ENCODE results near the gene HAAO. TPM values are rescaled to one million over a fixed set of nuclear protein-coding genes. Genes with fewer than 3 reads are reported as not detected.
A peak's percentile ranks its signal among the peaks of the same experiment; 100 is the strongest.

The HAAO gene
- total RNA-seq, 6 experiments from 2014 or later, result 0.30 to 0.58 (median 0.47) TPM; not detected in 2

DNA sequence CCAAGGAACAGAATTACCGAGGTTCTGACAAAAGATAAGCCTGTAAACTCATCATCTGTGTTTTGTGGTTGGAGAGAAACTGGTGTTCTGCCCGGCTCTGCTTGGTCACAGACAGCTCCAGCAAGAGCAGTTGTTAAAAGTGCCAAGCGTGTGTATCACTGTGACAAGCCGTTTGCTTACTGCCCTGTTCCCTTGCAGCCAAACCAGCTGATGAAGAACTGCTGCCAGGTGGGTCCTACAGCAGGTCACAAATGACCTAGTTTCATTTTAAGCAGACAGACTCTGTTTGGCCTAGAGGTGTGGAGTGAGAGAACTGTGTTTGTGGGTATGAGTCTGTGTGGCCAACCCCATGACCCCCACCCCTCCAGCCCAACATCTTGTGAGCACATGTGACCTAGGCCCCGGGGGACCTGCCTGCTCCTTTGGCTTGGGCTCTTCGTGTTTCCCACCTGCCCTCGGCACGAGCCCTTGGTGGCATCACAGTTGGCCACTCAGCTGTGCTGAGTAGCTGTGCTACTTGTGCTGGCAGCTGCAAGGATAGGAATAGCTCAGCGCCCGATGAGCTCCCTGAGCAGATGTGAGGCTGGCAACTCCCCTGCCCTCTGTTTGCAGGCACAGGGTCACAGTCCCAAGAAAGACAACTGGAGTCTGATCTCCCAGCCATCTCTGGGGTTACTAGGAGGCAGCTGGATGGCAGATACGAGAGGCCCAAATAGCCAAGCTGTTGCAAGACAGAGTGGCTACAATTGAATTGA, 38.2 kb downstream of the HAAO start:
- TF ChIP-seq, protein P1, sequence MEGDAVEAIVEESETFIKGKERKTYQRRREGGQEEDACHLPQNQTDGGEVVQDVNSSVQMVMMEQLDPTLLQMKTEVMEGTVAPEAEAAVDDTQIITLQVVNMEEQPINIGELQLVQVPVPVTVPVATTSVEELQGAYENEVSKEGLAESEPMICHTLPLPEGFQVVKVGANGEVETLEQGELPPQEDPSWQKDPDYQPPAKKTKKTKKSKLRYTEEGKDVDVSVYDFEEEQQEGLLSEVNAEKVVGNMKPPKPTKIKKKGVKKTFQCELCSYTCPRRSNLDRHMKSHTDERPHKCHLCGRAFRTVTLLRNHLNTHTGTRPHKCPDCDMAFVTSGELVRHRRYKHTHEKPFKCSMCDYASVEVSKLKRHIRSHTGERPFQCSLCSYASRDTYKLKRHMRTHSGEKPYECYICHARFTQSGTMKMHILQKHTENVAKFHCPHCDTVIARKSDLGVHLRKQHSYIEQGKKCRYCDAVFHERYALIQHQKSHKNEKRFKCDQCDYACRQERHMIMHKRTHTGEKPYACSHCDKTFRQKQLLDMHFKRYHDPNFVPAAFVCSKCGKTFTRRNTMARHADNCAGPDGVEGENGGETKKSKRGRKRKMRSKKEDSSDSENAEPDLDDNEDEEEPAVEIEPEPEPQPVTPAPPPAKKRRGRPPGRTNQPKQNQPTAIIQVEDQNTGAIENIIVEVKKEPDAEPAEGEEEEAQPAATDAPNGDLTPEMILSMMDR (IDR thresholded peaks at IDR 0.05), result no peak
- DNase-seq, result peak; percentile 27
- Mint-ChIP-seq H3K36me3 (ENCODE audit: low read depth) (no peaks in the 10 kb centered on the region; the same call in 1 of the 2 replicates), H3K4me1 (ENCODE audit: low read depth) (peaks cover 22% of the 10 kb centered on the region), H3K27ac (peak overlapping the region; percentile 51; the same call in 1 of the 2 replicates), H3K4me3 (no peak overlapping the region), H3K27me3 (ENCODE audit: insufficient read depth) (no peaks in the 10 kb centered on the region; the same call in none of the 2 replicates), H3K9me3 (no peaks in the 10 kb centered on the region)

DNA sequence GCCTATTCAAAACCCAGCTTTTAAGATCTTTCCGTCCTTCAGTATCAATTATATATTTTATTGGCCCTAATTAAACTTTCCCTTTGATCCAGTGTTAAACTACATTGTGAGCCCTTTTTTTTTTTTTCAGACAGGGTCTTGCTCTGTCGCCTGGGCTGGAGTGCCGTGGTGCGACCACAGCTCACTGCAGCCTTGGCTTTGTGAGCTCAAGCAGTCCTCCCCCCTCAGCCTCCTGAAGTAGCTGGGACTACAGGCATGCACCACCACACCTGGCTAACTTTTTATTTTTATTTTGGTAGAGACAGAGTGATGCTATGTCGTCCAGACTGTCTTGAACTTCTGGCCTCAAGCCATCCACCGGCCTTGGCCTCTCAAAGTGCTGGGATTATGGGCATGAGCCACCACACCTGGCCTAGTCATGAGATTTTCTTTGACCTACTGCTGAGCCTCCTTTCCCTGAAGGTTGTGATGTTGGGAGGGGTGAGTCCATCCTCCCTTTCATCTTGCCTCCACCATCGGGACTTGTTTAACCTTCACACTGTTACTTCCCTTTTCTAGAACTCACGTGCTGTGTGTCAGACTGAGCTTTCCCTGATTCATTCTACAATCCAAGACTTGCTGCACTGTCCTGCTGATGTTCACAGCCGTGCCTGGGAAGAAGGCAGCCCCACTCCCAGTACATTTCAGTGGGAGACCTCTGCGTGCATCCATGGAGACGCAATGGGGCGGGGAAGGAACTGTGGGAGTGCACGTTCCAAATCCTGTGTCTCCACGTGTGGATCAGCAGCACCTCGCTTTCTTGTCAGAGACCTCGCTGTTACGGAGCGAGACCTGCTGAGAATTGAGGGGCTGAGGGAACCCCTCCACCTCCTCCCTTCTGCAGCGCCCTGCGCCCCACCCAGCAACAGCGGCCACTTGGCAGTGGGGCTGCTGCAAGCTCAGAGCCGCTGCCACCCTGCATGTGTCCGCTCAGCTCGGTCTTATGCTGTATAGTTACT, 39.3 kb downstream of the HAAO start:
- Mint-ChIP-seq H3K27ac (no peak overlapping the region), H3K36me3 (ENCODE audit: low read depth) (no peaks in the 10 kb centered on the region; the same call in 1 of the 2 replicates), H3K4me3 (no peak overlapping the region), H3K4me1 (ENCODE audit: low read depth) (peaks cover 22% of the 10 kb centered on the region), H3K9me3 (no peaks in the 10 kb centered on the region), H3K27me3 (ENCODE audit: insufficient read depth) (no peaks in the 10 kb centered on the region; the same call in none of the 2 replicates)
- DNase-seq, result no peak
- TF ChIP-seq, protein P1 (IDR thresholded peaks at IDR 0.05), result no peak

DNA sequence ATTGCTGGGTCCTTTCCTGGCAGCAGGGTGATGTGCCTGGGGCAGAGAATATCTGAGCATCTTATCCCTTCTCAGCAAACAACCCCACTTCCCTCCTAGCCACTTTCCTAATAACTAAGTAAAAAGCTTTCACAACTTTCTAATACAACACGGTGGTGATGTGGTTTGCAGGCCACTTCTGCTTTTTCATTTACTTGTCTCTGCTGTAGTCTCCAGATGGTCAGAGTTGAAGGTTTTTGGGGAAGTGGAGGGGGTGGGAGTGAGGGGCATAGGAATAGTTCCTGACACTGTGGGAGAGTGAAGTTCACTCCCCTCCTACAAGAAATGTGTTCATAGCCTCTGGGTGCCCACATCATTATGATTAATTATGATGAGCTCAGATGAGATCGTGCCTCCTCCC, 40.1 kb downstream of the HAAO start:
- Mint-ChIP-seq H3K4me3 (no peak overlapping the region), H3K4me1 (ENCODE audit: low read depth) (peaks cover 22% of the 10 kb centered on the region), H3K36me3 (ENCODE audit: low read depth) (no peaks in the 10 kb centered on the region; the same call in 1 of the 2 replicates), H3K9me3 (no peaks in the 10 kb centered on the region), H3K27ac (no peak overlapping the region), H3K27me3 (ENCODE audit: insufficient read depth) (no peaks in the 10 kb centered on the region; the same call in none of the 2 replicates)
- DNase-seq, result no peak
- TF ChIP-seq, protein P1 (IDR thresholded peaks at IDR 0.05), result no peak

DNA sequence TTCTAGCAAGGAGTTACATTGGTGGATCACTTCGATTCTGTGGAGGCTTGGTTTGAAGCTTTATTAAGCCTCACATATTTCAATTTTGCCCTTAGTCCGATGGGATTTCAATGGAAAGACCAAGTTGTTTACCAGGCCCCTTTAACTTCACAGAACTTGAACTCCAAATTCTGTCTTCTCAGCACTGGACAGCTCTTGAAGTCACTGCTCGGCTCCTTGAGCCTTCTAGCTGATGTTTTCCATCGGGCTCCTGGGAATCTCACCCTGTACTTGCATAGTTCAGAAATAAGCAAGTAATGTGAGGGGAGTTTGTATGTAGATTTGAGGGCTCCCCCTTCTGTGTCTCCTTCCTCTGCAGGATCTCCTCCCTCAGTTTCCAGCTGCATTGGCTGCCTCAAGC, 43.5 kb downstream of the HAAO start:
- DNase-seq, result no peak
- Mint-ChIP-seq H3K27ac (no peak overlapping the region), H3K4me1 (ENCODE audit: low read depth) (peaks cover 28% of the 10 kb centered on the region), H3K9me3 (no peaks in the 10 kb centered on the region), H3K36me3 (ENCODE audit: low read depth) (no peaks in the 10 kb centered on the region; the same call in 1 of the 2 replicates), H3K27me3 (ENCODE audit: insufficient read depth) (no peaks in the 10 kb centered on the region; the same call in none of the 2 replicates), H3K4me3 (no peak overlapping the region)
- TF ChIP-seq, protein P1 (IDR thresholded peaks at IDR 0.05), result no peak

DNA sequence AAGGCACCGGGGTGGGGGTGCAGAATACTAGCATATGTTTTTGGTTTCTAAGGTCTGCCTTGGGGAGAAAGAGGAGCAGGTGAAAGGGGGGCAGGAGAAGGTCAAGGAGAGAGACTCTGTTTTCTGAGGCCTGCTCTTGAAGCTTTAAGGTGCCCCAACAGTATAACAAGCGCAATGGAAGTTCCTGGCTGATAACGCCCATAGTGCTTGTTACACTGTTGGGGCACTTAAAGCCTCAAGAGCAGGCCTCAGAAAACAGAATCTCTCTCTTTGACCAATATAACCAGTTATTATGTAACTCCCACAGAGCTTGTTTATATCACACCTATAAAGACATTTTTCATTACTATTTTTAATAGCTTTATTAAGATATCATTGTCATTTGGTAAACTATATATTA, 45.0 kb downstream of the HAAO start:
- no peaks in the 10 kb centered on the region; the same call in none of the 2 replicates for H3K27me3 Mint-ChIP-seq (ENCODE audit: insufficient read depth)
- H3K9me3 Mint-ChIP-seq, result no peaks in the 10 kb centered on the region
- H3K36me3 Mint-ChIP-seq (ENCODE audit: low read depth), result no peaks in the 10 kb centered on the region; the same call in 1 of the 2 replicates
- no peak overlapping the region for H3K4me3 Mint-ChIP-seq
- DNase-seq, result no peak
- peaks cover 34% of the 10 kb centered on the region for H3K4me1 Mint-ChIP-seq (ENCODE audit: low read depth)
- TF ChIP-seq, protein P1 (IDR thresholded peaks at IDR 0.05), result no peak
- no peak overlapping the region for H3K27ac Mint-ChIP-seq

Data from HFFc6 (cell line).